Measurements from ENCODE around the gene DNASE1L1.

The DNASE1L1 gene

DNA sequence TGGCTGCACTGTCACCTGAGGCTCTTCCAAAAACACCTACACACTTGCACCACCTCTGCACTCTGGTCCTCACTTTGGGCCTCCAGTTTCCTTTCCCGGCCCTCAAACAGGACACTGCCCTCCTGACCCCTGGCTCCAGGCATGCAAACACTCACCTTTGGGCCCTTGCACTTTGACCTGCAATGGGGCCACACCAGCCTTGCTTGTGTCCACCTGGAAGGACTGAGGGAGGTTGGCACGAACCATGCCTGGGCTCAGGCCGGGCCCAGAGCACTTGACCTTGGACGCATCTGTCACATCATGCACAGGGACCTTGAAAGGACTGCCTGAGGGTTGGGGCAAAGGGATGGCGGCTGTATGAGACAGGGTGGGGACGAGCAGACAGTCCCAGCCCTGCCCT lies 50.2 kb downstream of the DNASE1L1 start:
- TF ChIP-seq, protein P1, sequence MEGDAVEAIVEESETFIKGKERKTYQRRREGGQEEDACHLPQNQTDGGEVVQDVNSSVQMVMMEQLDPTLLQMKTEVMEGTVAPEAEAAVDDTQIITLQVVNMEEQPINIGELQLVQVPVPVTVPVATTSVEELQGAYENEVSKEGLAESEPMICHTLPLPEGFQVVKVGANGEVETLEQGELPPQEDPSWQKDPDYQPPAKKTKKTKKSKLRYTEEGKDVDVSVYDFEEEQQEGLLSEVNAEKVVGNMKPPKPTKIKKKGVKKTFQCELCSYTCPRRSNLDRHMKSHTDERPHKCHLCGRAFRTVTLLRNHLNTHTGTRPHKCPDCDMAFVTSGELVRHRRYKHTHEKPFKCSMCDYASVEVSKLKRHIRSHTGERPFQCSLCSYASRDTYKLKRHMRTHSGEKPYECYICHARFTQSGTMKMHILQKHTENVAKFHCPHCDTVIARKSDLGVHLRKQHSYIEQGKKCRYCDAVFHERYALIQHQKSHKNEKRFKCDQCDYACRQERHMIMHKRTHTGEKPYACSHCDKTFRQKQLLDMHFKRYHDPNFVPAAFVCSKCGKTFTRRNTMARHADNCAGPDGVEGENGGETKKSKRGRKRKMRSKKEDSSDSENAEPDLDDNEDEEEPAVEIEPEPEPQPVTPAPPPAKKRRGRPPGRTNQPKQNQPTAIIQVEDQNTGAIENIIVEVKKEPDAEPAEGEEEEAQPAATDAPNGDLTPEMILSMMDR (IDR thresholded peaks at IDR 0.05; ENCODE audit: low read depth, low read length), result no peak
- H3K4me3 ChIP-seq (replicated peaks in 1 of 2; ENCODE audit: low read depth in 2 of 2, low read length in 2 of 2), result no peak overlapping the region
- no peak for DNase-seq (ENCODE audit: low read depth in 2 of 2)

- no peak for DNase-seq (ENCODE audit: low read depth in 2 of 2)
- no peak overlapping the region for H3K4me3 ChIP-seq (replicated peaks in 1 of 2; ENCODE audit: low read depth in 2 of 2, low read length in 2 of 2)
- TF ChIP-seq, protein P1 (IDR thresholded peaks at IDR 0.05; ENCODE audit: low read depth, low read length), result no peak
These were observed 51.0 kb downstream of the DNASE1L1 start for GRCh38 chrX:154358011-154358410.

DNA sequence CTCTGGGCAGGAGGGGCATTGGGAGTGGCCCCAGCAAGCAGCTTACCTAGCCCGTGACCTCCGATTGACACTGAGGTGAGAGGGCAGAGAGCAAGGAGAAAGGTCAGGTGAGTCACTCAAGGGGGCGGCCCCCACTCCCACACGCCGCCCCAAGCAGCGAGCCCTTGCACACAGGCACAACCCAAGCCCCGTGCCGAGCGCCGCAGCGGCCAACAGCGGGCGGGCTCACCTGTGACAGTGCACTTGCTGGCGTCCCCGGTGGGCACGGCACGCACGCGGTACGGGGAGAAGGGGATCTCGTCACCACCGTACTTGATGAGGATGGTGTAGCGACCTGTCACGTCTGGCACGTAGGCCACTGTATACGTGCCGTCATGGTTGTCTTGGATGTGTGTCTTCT lies 51.8 kb downstream of the DNASE1L1 start:
- no peak overlapping the region for H3K4me3 ChIP-seq (replicated peaks in 1 of 2; ENCODE audit: low read depth in 2 of 2, low read length in 2 of 2)
- DNase-seq (ENCODE audit: low read depth in 2 of 2), result no peak
- TF ChIP-seq, protein P1 (IDR thresholded peaks at IDR 0.05; ENCODE audit: low read depth, low read length), result no peak

DNA sequence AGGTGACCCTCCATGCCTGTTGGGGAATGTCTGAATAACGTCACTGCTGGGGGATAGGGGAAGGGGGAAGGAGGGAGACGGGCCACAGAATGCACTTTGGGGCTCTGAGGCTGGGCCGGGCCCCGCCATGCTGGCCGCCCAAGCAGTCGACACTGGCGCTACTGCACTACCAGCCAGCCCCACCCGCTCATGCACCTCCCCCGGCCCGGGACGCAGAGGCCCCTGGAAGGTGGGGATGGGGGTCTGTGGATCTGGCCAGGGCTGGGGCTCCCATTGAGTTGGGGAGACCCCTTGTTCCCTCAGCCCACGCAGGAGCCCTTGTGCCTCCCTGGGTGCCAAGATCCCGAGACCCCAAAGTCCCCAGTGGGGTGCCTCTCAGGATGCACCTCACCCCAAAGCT lies 52.5 kb downstream of the DNASE1L1 start:
- no peak overlapping the region for H3K4me3 ChIP-seq (replicated peaks in 1 of 2; ENCODE audit: low read depth in 2 of 2, low read length in 2 of 2)
- TF ChIP-seq, protein P1 (IDR thresholded peaks at IDR 0.05; ENCODE audit: low read depth, low read length), result no peak
- DNase-seq (ENCODE audit: low read depth in 2 of 2), result no peak

DNA sequence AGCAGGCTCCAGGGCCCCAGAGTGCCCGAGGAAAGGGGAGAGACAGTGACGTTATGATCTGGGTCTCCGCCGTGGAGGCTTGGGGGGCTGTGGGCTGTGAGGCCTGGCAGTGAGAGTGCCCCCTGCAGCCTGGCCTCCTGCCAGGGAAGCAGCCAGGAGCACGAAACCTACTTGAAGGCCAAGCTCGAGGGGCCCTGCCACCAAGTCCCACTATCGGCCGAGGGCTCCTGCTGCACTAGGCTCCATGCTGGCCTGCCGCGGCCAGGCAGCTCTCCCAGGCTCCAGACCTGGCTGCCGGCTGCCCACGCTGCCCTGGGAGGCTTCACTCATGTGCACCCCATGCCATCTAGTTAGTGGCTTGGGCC lies 53.3 kb downstream of the DNASE1L1 start:
- H3K4me3 ChIP-seq (replicated peaks in 1 of 2; ENCODE audit: low read depth in 2 of 2, low read length in 2 of 2), result no peak overlapping the region
- TF ChIP-seq, protein P1 (IDR thresholded peaks at IDR 0.05; ENCODE audit: low read depth, low read length), result no peak
- no peak for DNase-seq (ENCODE audit: low read depth in 2 of 2)

- H3K4me3 ChIP-seq (replicated peaks in 1 of 2; ENCODE audit: low read depth in 2 of 2, low read length in 2 of 2), result no peak overlapping the region
- TF ChIP-seq, protein P1 (IDR thresholded peaks at IDR 0.05; ENCODE audit: low read depth, low read length), result no peak
- no peak for DNase-seq (ENCODE audit: low read depth in 2 of 2)
These were observed 53.8 kb downstream of the DNASE1L1 start for GRCh38 chrX:154355094-154355775.

- DNase-seq (ENCODE audit: low read depth in 2 of 2), result peak in 1 of 2 donors; percentile 0
- H3K4me3 ChIP-seq (replicated peaks in 1 of 2; ENCODE audit: low read depth in 2 of 2, low read length in 2 of 2), result no peak overlapping the region
- TF ChIP-seq, protein P1 (IDR thresholded peaks at IDR 0.05; ENCODE audit: low read depth, low read length), result no peak
These were observed 54.5 kb downstream of the DNASE1L1 start for GRCh38 chrX:154354516-154354915.

Measured in cardiac fibroblast (primary cell).